PFSK-1 (cell line): ENCODE data around the gene BNIPL.
A peak's percentile ranks its signal among the peaks of the same experiment; 100 is the strongest.

Source experiments
- FOXP2 ChIP-seq: optimal IDR thresholded peaks from 2 replicates; pipeline ENCODE3; 2011; ENCODE audit warnings: borderline replicate concordance, control low read depth, inconsistent platforms; ENCODE audit not compliant: insufficient read depth; ENCODE audit errors: extremely low read length, extremely low read depth
- POLR2AphosphoS5 ChIP-seq: IDR thresholded peaks from 2 replicates; pipeline ENCODE4 v1.6.1; 2012; ENCODE audit warnings: low read depth, mild to moderate bottlenecking, control low read depth, low read length, moderate library complexity
- REST ChIP-seq, 2 experiments: IDR thresholded peaks; 2 replicates each; pipeline versions ENCODE4 v1.6.1 to v1.8.0; 2011 to 2012; ENCODE audit warnings: low read depth in 2 of 2, low read length in 2 of 2, control low read depth in 1 of 2, inconsistent platforms in 1 of 2, mild to moderate bottlenecking in 1 of 2, moderate library complexity in 1 of 2; ENCODE audit not compliant: insufficient read depth in 1 of 2
- SIN3A ChIP-seq: IDR thresholded peaks from 2 replicates; pipeline ENCODE4 v1.6.1; 2012; ENCODE audit warnings: mild to moderate bottlenecking, low read length, moderate library complexity, borderline replicate concordance; ENCODE audit not compliant: insufficient read depth
- TAF1 ChIP-seq: IDR thresholded peaks from 2 replicates; pipeline ENCODE4 v1.6.1; 2012; ENCODE audit warnings: low read length, control low read depth, borderline replicate concordance; ENCODE audit not compliant: insufficient read depth

Gene BNIPL

GRCh38 chr1:151005729-151006319, 30.6 kb upstream of the BNIPL start:
- TF ChIP-seq FOXP2 (no peak), REST (IDR thresholded peaks at IDR 0.05; ENCODE audit: insufficient read depth in 1 of 2, low read depth in 2 of 2, low read length in 2 of 2) (no peak), SIN3A (no peak), TAF1 (no peak), POLR2AphosphoS5 (no peak)

- peak; percentile 56; the same call in 1 of the 2 replicates for TF ChIP-seq POLR2AphosphoS5
- TF ChIP-seq TAF1: no peak
- TF ChIP-seq REST (IDR thresholded peaks at IDR 0.05; ENCODE audit: insufficient read depth in 1 of 2, low read depth in 2 of 2, low read length in 2 of 2): peak; percentile 48 to 81; a peak in 2 of 4 replicates
- no peak for TF ChIP-seq FOXP2
- no peak for TF ChIP-seq SIN3A
Measured at GRCh38 chr1:151006327-151007052, 29.9 kb upstream of the BNIPL start, which contains the start of gene MINDY1. TSS of gene MINDY1 (minus strand) at chr1:151006902. CDS start at chr1:151002617, 4,285 bp downstream.

- no peak for TF ChIP-seq REST (IDR thresholded peaks at IDR 0.05; ENCODE audit: insufficient read depth in 1 of 2, low read depth in 2 of 2, low read length in 2 of 2)
- no peak for TF ChIP-seq TAF1
- TF ChIP-seq FOXP2: no peak
- no peak for TF ChIP-seq SIN3A
Measured at GRCh38 chr1:151007853-151008243, 28.5 kb upstream of the BNIPL start.

GRCh38 chr1:151008244-151009205, 27.9 kb upstream of the BNIPL start, which contains the start of gene PRUNE1:
TSS of gene PRUNE1 (plus strand) at chr1:151008449. CDS start at chr1:151008633, 184 bp downstream.
- TF ChIP-seq SIN3A: no peak
- no peak for TF ChIP-seq REST (IDR thresholded peaks at IDR 0.05; ENCODE audit: insufficient read depth in 1 of 2, low read depth in 2 of 2, low read length in 2 of 2)
- TF ChIP-seq TAF1: no peak
- TF ChIP-seq POLR2AphosphoS5: peak; percentile 58
- peak; percentile 93 for TF ChIP-seq FOXP2
